DOHH2 (cell line): Measurements from ENCODE around the gene STARD9.

Source experiments
- H3F3A ChIP-seq: fragments of 200-600 bp; sonication (generic), shearing (Covaris generic); 2 replicates; pipeline ENCODE4 v1.6.0; 2016; ENCODE audit warnings: antibody characterized with exemption, mild to moderate bottlenecking; ENCODE audit not compliant: control insufficient read depth, insufficient read depth
- H3K27ac ChIP-seq: fragments of 200-600 bp; sonication (generic); 2 replicates; pipeline ENCODE4 v1.5.1; 2014; ENCODE audit warnings: low read depth, mild to moderate bottlenecking, low read length, moderate library complexity
- H3K27me3 ChIP-seq: fragments of 200-600 bp; sonication (generic); 2 replicates; pipeline ENCODE4 v1.6.1; 2014; ENCODE audit warnings: mild to moderate bottlenecking, low read length, mixed read lengths; ENCODE audit not compliant: control insufficient read depth
- H3K36me3 ChIP-seq: fragments of 200-600 bp; sonication (generic); 2 replicates; pipeline ENCODE4 v1.6.1; 2014; ENCODE audit warnings: mild to moderate bottlenecking, low read length, moderate library complexity, mixed read lengths; ENCODE audit not compliant: control insufficient read depth
- H3K4me1 ChIP-seq: fragments of 200-600 bp; sonication (generic); 2 replicates; pipeline ENCODE4 v1.6.1; 2014; ENCODE audit warnings: mild to moderate bottlenecking, low read length, mixed read lengths; ENCODE audit not compliant: control insufficient read depth
- H3K4me2 ChIP-seq: fragments of 200-600 bp; sonication (generic); 2 replicates; pipeline ENCODE4 v1.6.0; 2014; ENCODE audit warnings: mild to moderate bottlenecking, low read length, moderate library complexity
- H3K4me3 ChIP-seq: fragments of 200-600 bp; sonication (generic); 2 replicates; pipeline ENCODE4 v1.5.1; 2014; ENCODE audit warnings: mild to moderate bottlenecking, low read length, mixed read lengths
- H3K79me2 ChIP-seq: fragments of 200-600 bp; sonication (generic); 2 replicates; pipeline ENCODE4 v1.6.1; 2014; ENCODE audit warnings: mild to moderate bottlenecking, low read length, mixed read lengths; ENCODE audit not compliant: control insufficient read depth
- H3K9me2 ChIP-seq: fragments of 200-600 bp; sonication (generic); replicated peaks from 2 replicates; pipeline ENCODE4 v1.6.1; 2014; ENCODE audit warnings: mild to moderate bottlenecking, low read length, mixed read lengths; ENCODE audit not compliant: control insufficient read depth
- H3K9me3 ChIP-seq: fragments of 200-600 bp; sonication (generic); 2 replicates; pipeline ENCODE4 v1.6.1; 2014; ENCODE audit warnings: antibody characterized with exemption, low read length, mixed read lengths; ENCODE audit not compliant: control insufficient read depth, insufficient read depth
- H4K20me1 ChIP-seq: fragments of 200-600 bp; sonication (generic); 2 replicates; pipeline ENCODE4 v1.6.0; 2014; ENCODE audit warnings: low read depth, mild to moderate bottlenecking, antibody characterized with exemption, low read length, moderate library complexity; ENCODE audit not compliant: control insufficient read depth, insufficient read depth
- CTCF ChIP-seq: fragments of 200-600 bp; sonication (generic); IDR thresholded peaks from one replicate; pipeline ENCODE4 v1.5.1; 2014; ENCODE audit warnings: antibody characterized with exemption, mild to moderate bottlenecking, low read depth, low read length; ENCODE audit not compliant: poor library complexity, severe bottlenecking
- EZH2phosphoT487 ChIP-seq: fragments of 200-600 bp; sonication (generic); IDR thresholded peaks from 2 replicates; pipeline ENCODE4 v1.6.1; 2017; ENCODE audit warnings: borderline replicate concordance, mild to moderate bottlenecking, antibody characterized with exemption, low read length, moderate library complexity, mixed read lengths

The STARD9 gene

GRCh38 chr15:42744195-42744594 is 168.8 kb downstream of the STARD9 start:
- H4K20me1 ChIP-seq, result no peaks in the 10 kb centered on the region
- no peaks in the 10 kb centered on the region for H3K27me3 ChIP-seq
- TF ChIP-seq CTCF (no peak), EZH2phosphoT487 (no peak)
- no peaks in the 10 kb centered on the region for H3K9me2 ChIP-seq
- H3K4me1 ChIP-seq, result no peaks in the 10 kb centered on the region
- H3K27ac ChIP-seq, result no peak overlapping the region
- no peaks in the 10 kb centered on the region for H3K36me3 ChIP-seq
- H3K4me3 ChIP-seq, result no peak overlapping the region
- no peaks in the 10 kb centered on the region for H3K9me3 ChIP-seq
- H3F3A ChIP-seq, result no peaks in the 10 kb centered on the region
- H3K4me2 ChIP-seq, result no peak overlapping the region
- H3K79me2 ChIP-seq, result no peaks in the 10 kb centered on the region

- Histone ChIP-seq H4K20me1 (no peaks in the 10 kb centered on the region), H3K4me2 (no peak overlapping the region), H3K9me3 (no peaks in the 10 kb centered on the region), H3F3A (no peaks in the 10 kb centered on the region), H3K27me3 (no peaks in the 10 kb centered on the region), H3K36me3 (peaks cover 16% of the 10 kb centered on the region), H3K79me2 (no peaks in the 10 kb centered on the region), H3K27ac (no peak overlapping the region), H3K4me1 (no peaks in the 10 kb centered on the region), H3K9me2 (no peaks in the 10 kb centered on the region), H3K4me3 (no peak overlapping the region)
- no peak for TF ChIP-seq EZH2phosphoT487
- TF ChIP-seq CTCF, result no peak
These were observed 173.9 kb downstream of the STARD9 start for GRCh38 chr15:42749266-42749665.

- H4K20me1 ChIP-seq, result no peaks in the 10 kb centered on the region
- H3F3A ChIP-seq, result no peaks in the 10 kb centered on the region
- no peaks in the 10 kb centered on the region for H3K4me1 ChIP-seq
- peaks cover 16% of the 10 kb centered on the region for H3K36me3 ChIP-seq
- no peaks in the 10 kb centered on the region for H3K79me2 ChIP-seq
- no peak overlapping the region for H3K4me3 ChIP-seq
- no peaks in the 10 kb centered on the region for H3K9me2 ChIP-seq
- no peaks in the 10 kb centered on the region for H3K9me3 ChIP-seq
- no peak overlapping the region for H3K27ac ChIP-seq
- no peak overlapping the region for H3K4me2 ChIP-seq
- TF ChIP-seq EZH2phosphoT487 (no peak), CTCF (no peak)
- H3K27me3 ChIP-seq, result no peaks in the 10 kb centered on the region
These were observed 174.9 kb downstream of the STARD9 start for GRCh38 chr15:42750306-42750705.

- H3K27ac ChIP-seq, result no peak overlapping the region
- no peaks in the 10 kb centered on the region for H3K9me2 ChIP-seq
- H3K79me2 ChIP-seq, result peaks cover 9% of the 10 kb centered on the region
- H3K4me3 ChIP-seq, result no peak overlapping the region
- H3F3A ChIP-seq, result no peaks in the 10 kb centered on the region
- no peaks in the 10 kb centered on the region for H4K20me1 ChIP-seq
- peaks cover 5% of the 10 kb centered on the region; the same call in 1 of the 2 replicates for H3K36me3 ChIP-seq
- no peak for TF ChIP-seq EZH2phosphoT487
- TF ChIP-seq CTCF, result no peak
- H3K4me2 ChIP-seq, result no peak overlapping the region
- H3K27me3 ChIP-seq, result no peaks in the 10 kb centered on the region
- H3K9me3 ChIP-seq, result peaks cover 18% of the 10 kb centered on the region
- no peaks in the 10 kb centered on the region for H3K4me1 ChIP-seq
These were observed 183.7 kb downstream of the STARD9 start for GRCh38 chr15:42759093-42759492.
